Stimulated activated CD4-positive, alpha-beta T cell treated with anti-CD3 and anti-CD28 coated beads, Interleukin-4, amount 100 ng/mL, for 4 hours (primary cell): ENCODE measurements around the gene CSRNP3.
"Not testable (repeated sequence)": the region's sequence is repeated elsewhere in the genome, so short reads cannot be mapped to it uniquely, and the experiment has no call there.

Source experiments
- DNase-seq, 2 experiments: peaks; one replicate each; pipeline ENCODE4 v3.0.0-alpha.2; 2020

The CSRNP3 gene

GRCh38 chr2:165547900-165548299 lies 78.4 kb downstream of the CSRNP3 start:
- DNase-seq = no peak

GRCh38 chr2:165549619-165550018 lies 80.1 kb downstream of the CSRNP3 start:
- no peak for DNase-seq

GRCh38 chr2:165558832-165559231 lies 89.3 kb downstream of the CSRNP3 start:
- DNase-seq = no peak

GRCh38 chr2:165560377-165560988 lies 91.0 kb downstream of the CSRNP3 start:
- no peak for DNase-seq

- no peak for DNase-seq
Observed at GRCh38 chr2:165561516-165561915, 92.0 kb downstream of the CSRNP3 start.

- DNase-seq = no peak
Observed at GRCh38 chr2:165562233-165562632, 92.7 kb downstream of the CSRNP3 start.

- no peak for DNase-seq
Observed at GRCh38 chr2:165563468-165564225, 94.1 kb downstream of the CSRNP3 start.

GRCh38 chr2:165566008-165566407 lies 96.5 kb downstream of the CSRNP3 start:
- no peak for DNase-seq

GRCh38 chr2:165567273-165567672 lies 97.8 kb downstream of the CSRNP3 start:
- no peak for DNase-seq

GRCh38 chr2:165568361-165568760 lies 98.9 kb downstream of the CSRNP3 start:
- no peak for DNase-seq

GRCh38 chr2:165571477-165571876 lies 102.0 kb downstream of the CSRNP3 start:
- no peak for DNase-seq

- no peak for DNase-seq
Observed at GRCh38 chr2:165572151-165572550, 102.7 kb downstream of the CSRNP3 start.

GRCh38 chr2:165573534-165574461 lies 104.3 kb downstream of the CSRNP3 start:
- no peak for DNase-seq

GRCh38 chr2:165575044-165575615 lies 105.6 kb downstream of the CSRNP3 start:
- DNase-seq = no peak

- DNase-seq = no peak
Observed at GRCh38 chr2:165576409-165577154, 107.1 kb downstream of the CSRNP3 start.

- DNase-seq = no peak
Observed at GRCh38 chr2:165582409-165582808, 112.9 kb downstream of the CSRNP3 start.

- DNase-seq = no peak
Observed at GRCh38 chr2:165582863-165583506, 113.5 kb downstream of the CSRNP3 start.

GRCh38 chr2:165584126-165584654 lies 114.7 kb downstream of the CSRNP3 start:
- DNase-seq = no peak

- DNase-seq = no peak
Observed at GRCh38 chr2:165586019-165586418, 116.5 kb downstream of the CSRNP3 start.

- DNase-seq = no peak
Observed at GRCh38 chr2:165587335-165587938, 117.9 kb downstream of the CSRNP3 start.

- DNase-seq = not testable (repeated sequence)
Observed at GRCh38 chr2:165590999-165591398, 121.5 kb downstream of the CSRNP3 start.
